NT2/D1 (cell line): ENCODE measurements around the gene EPB41L5.
"Not testable (repeated sequence)": the region's sequence is repeated elsewhere in the genome, so short reads cannot be mapped to it uniquely, and the experiment has no call there.

Experiments
- DNase-seq: peaks from one replicate; pipeline ENCODE4 v3.0.0-alpha.2; 2011; ENCODE audit warnings: low read depth, low spot score
- H3K27me3 ChIP-seq: 2 replicates; pipeline ENCODE4 v1.6.0; 2011; ENCODE audit warnings: mild to moderate bottlenecking; ENCODE audit not compliant: insufficient read length, insufficient read depth
- H3K36me3 ChIP-seq: 2 replicates; pipeline ENCODE4 v1.6.1; 2011; ENCODE audit warnings: mild to moderate bottlenecking, low read length, mixed read lengths; ENCODE audit not compliant: insufficient read depth, insufficient read length
- H3K4me1 ChIP-seq: 2 replicates; pipeline ENCODE4 v1.5.1; 2011; ENCODE audit not compliant: insufficient read depth, insufficient read length
- H3K4me3 ChIP-seq: 2 replicates; pipeline ENCODE4 v1.5.1; 2011; ENCODE audit warnings: low read depth; ENCODE audit not compliant: insufficient read length
- H3K9ac ChIP-seq: 2 replicates; pipeline ENCODE4 v1.6.0; 2011; ENCODE audit warnings: low read depth; ENCODE audit not compliant: insufficient read length
- H3K9me3 ChIP-seq: 2 replicates; pipeline ENCODE4 v1.5.1; 2011; ENCODE audit warnings: mild to moderate bottlenecking, low read length; ENCODE audit not compliant: insufficient read depth
- SUZ12 ChIP-seq: IDR thresholded peaks from 2 replicates; pipeline ENCODE4 v1.6.1; 2011; ENCODE audit not compliant: insufficient read length, insufficient read depth; ENCODE audit errors: extremely low read depth
- YY1 ChIP-seq: IDR thresholded peaks from 2 replicates; pipeline ENCODE4 v1.6.1; 2011; ENCODE audit not compliant: insufficient read length, insufficient read depth
- ZNF274 ChIP-seq: IDR thresholded peaks from 2 replicates; pipeline ENCODE4 v1.6.1; 2011; ENCODE audit warnings: mild to moderate bottlenecking, low read depth, low read length

Gene EPB41L5

DNA sequence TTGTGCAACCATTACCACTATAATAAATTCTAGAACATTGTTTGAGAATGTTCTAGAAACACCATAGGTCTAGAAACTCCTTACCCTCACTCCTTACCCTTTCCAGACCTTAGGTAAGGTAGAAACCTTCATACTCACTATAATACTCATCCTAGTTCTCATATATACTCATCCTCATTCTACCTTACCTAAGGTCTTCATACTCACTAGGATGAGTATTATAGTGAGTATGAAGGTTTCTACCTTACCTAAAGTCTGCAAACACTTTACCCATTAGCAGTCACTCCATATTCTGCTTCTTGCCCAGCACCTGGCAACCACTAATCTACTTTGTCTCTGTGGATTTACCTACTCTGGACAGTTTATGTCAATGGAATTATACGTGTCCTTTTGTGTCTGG, 135.4 kb downstream of the EPB41L5 start:
- TF ChIP-seq YY1 (no peak), SUZ12 (no peak), ZNF274 (no peak)
- Histone ChIP-seq H3K9ac (no peak overlapping the region), H3K27me3 (no peaks in the 10 kb centered on the region), H3K36me3 (no peaks in the 10 kb centered on the region), H3K9me3 (peaks cover 29% of the 10 kb centered on the region), H3K4me3 (no peak overlapping the region), H3K4me1 (no peaks in the 10 kb centered on the region)
- DNase-seq: no peak

DNA sequence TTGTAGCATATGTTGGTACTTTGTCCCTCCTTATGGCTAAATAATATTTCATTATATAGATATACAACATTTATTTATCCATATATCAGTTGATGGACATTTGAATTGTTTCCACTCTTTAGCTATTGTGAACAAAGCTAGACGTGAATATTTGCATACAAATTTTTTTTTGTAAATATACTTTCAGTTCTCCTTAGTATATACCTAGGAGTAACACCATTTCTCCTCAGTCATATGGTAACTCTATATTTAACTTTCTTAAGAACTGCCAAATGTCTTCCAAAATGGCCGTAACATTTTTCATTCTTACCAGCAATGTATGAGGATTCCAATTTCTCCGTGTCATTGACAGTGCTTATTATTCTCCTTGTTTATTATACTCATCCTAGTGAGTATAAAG, 135.8 kb downstream of the EPB41L5 start:
- no peak overlapping the region for H3K4me3 ChIP-seq
- no peak for TF ChIP-seq YY1
- TF ChIP-seq ZNF274: no peak
- TF ChIP-seq SUZ12: no peak
- no peaks in the 10 kb centered on the region for H3K27me3 ChIP-seq
- peaks cover 29% of the 10 kb centered on the region for H3K9me3 ChIP-seq
- no peaks in the 10 kb centered on the region for H3K4me1 ChIP-seq
- no peak for DNase-seq
- no peak overlapping the region for H3K9ac ChIP-seq
- H3K36me3 ChIP-seq: no peaks in the 10 kb centered on the region

DNA sequence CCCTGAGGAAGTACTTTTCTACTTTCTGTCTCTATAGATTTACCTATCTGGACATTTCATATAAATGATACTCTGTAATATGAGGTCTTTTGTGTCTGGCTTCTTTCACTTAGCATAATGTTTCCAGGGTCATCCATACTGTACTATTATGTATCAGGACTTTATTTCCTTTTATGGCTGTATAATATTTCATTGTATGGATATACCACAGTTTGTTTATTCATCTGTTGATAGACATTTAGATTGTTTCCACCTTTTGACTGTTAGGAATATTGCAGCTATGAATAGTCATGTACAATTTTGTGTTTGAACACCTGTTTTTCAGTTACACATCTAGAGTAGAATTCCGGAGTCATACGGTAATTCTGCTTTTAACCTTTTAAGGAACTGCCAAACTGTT, 136.5 kb downstream of the EPB41L5 start:
- Histone ChIP-seq H3K36me3 (no peaks in the 10 kb centered on the region), H3K4me1 (no peaks in the 10 kb centered on the region), H3K9ac (no peak overlapping the region), H3K27me3 (no peaks in the 10 kb centered on the region), H3K9me3 (peaks cover 29% of the 10 kb centered on the region), H3K4me3 (no peak overlapping the region)
- no peak for DNase-seq
- TF ChIP-seq ZNF274 (no peak), YY1 (no peak), SUZ12 (no peak)

DNA sequence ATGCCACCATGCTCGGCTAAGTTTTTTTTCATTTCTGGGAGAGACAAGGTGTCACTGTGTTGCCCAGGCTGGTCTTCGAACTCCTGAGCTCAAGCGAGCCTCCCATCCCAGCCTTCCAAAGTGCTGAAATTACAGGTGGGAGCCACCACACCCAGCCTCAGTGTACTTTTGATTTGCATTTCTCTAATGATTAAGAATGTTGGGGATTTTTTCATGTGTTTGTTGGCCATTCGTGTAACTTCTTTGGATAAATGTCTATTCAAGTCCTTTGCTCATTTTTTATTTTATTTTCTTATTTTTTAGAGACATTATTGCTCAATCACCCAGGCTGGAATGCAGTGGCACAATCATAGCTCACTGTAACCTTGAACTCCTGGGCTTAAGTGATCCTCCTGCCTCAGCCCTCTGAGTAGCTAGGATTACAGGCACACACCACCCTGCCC, 137.2 kb downstream of the EPB41L5 start:
- Histone ChIP-seq H3K36me3 (no peaks in the 10 kb centered on the region), H3K4me3 (no peak overlapping the region), H3K27me3 (no peaks in the 10 kb centered on the region), H3K9ac (no peak overlapping the region), H3K4me1 (no peaks in the 10 kb centered on the region), H3K9me3 (peaks cover 36% of the 10 kb centered on the region)
- no peak for DNase-seq
- no peak for TF ChIP-seq SUZ12
- no peak for TF ChIP-seq YY1
- TF ChIP-seq ZNF274: no peak

DNA sequence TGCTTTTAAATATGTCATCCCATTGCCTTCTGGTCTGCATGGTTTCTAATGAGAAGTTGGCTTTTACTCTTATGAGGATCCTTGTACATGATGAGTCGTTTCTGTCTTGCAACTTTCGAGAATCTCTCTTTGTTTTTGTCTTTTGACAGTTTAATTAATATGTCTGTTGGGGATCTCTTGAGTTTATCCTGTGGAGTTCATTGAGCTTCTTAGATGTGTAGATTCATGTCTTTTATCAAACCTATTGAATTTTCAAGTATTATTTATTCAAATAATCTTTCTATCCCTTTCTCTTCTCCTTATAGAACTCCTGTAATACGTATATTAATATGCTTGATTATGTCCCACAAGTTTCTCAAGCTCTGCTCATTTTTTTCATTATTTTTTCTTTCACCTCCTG, 142.4 kb downstream of the EPB41L5 start:
- H3K9me3 ChIP-seq: peaks cover 39% of the 10 kb centered on the region
- TF ChIP-seq ZNF274: no peak
- TF ChIP-seq SUZ12: no peak
- no peak for TF ChIP-seq YY1
- DNase-seq: no peak

DNA sequence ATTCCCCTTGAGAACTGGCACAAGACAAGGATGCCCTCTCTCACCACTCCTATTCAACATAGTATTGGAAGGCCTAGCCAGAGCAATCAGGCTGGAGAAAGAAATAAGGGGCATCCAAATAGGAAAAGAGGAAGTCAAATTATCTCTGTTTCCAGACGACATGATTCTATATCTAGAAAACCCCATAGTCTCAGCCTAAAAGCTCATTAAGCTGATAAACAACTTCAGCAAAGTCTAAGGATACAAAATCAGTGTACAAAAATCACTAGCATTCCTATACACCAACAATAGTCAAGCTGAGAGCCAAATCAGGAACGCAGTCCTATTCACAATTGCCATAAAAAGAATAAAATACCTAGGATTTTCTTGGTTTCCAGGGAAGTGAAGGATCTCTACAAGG, 145.8 kb downstream of the EPB41L5 start:
- H3K4me1 ChIP-seq, H3K4me3 ChIP-seq, H3K9ac ChIP-seq, DNase-seq, H3K27me3 ChIP-seq: not testable (repeated sequence)
- peaks cover 24% of the 10 kb centered on the region for H3K9me3 ChIP-seq
- peaks cover 12% of the 10 kb centered on the region for H3K36me3 ChIP-seq

More for the DNA sequence above, 142.4 kb downstream of the EPB41L5 start:
- no peak overlapping the region for H3K9ac ChIP-seq
- no peak overlapping the region for H3K4me3 ChIP-seq
- H3K4me1 ChIP-seq: no peaks in the 10 kb centered on the region
- no peaks in the 10 kb centered on the region for H3K27me3 ChIP-seq
- H3K36me3 ChIP-seq: peaks cover 9% of the 10 kb centered on the region

DNA sequence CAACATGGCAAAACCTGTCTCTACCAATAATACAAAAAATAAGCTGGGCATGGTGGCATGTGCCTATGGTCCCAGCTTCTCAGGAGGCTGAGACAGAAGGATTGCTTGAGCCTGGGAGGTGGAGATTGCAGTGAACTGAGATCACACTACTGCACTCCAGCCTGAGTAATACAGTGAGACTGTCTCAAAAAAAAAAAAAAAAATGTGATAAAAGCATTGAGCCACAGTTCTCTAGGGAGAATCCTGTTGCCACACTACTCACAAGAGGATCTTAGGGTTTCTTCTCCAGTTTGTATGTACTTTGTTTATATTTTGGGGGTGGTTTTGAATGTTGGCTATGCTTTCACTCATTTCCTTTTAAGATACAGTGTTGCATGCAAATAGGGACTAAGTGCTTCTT, 148.3 kb downstream of the EPB41L5 start:
- H3K9ac ChIP-seq: no peak overlapping the region
- H3K36me3 ChIP-seq: peaks cover 7% of the 10 kb centered on the region
- TF ChIP-seq SUZ12 (no peak), ZNF274 (no peak), YY1 (no peak)
- H3K9me3 ChIP-seq: peaks cover 5% of the 10 kb centered on the region; the same call in 1 of the 2 replicates
- no peak for DNase-seq
- no peaks in the 10 kb centered on the region for H3K4me1 ChIP-seq
- no peak overlapping the region for H3K4me3 ChIP-seq
- H3K27me3 ChIP-seq: no peaks in the 10 kb centered on the region

DNA sequence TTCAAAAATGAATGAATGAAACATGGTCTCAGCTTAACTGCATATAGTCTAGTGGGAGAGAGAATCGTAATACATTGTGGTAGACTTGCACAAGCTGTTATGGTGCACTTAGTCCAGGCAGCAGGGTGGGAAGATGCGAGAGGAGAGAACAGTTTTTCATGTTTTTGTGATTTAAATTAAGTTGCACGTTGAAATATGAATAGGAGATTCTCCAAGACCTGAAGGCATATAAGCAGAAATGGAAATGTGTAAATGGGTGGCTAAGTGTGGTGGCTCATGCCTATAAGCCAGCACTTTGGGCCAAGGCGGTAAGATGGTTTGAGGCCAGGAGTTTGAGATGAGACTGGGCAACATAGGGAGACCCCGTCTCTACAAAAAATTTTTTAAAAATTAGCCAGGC, 149.8 kb downstream of the EPB41L5 start:
- TF ChIP-seq YY1 (no peak), ZNF274 (no peak), SUZ12 (no peak)
- no peak for DNase-seq
- Histone ChIP-seq H3K9me3 (no peaks in the 10 kb centered on the region), H3K4me1 (no peaks in the 10 kb centered on the region), H3K36me3 (peaks cover 3% of the 10 kb centered on the region), H3K27me3 (no peaks in the 10 kb centered on the region), H3K4me3 (no peak overlapping the region), H3K9ac (no peak overlapping the region)
